Measurements from ENCODE around the gene PIEZO2.

PIEZO2 gene

GRCh38 chr18:11064106-11064505 lies 85.3 kb downstream of the PIEZO2 start:
- DNase-seq, result no peak

GRCh38 chr18:11055721-11056120 lies 93.6 kb downstream of the PIEZO2 start:
- no peak for DNase-seq

- no peak for DNase-seq
Measured at GRCh38 chr18:11054497-11054896, 94.9 kb downstream of the PIEZO2 start.

- no peak for DNase-seq
Measured at GRCh38 chr18:11053293-11053692, 96.1 kb downstream of the PIEZO2 start.

GRCh38 chr18:11052800-11053199 lies 96.6 kb downstream of the PIEZO2 start:
- no peak for DNase-seq

GRCh38 chr18:11051462-11051861 lies 97.9 kb downstream of the PIEZO2 start:
- DNase-seq, result no peak

- DNase-seq, result no peak
Measured at GRCh38 chr18:11050966-11051365, 98.4 kb downstream of the PIEZO2 start.

- no peak for DNase-seq
Measured at GRCh38 chr18:11047817-11048216, 101.6 kb downstream of the PIEZO2 start.

GRCh38 chr18:11047156-11047555 lies 102.2 kb downstream of the PIEZO2 start:
- no peak for DNase-seq

- DNase-seq, result peak; percentile 32
Measured at GRCh38 chr18:11046140-11046539, 103.2 kb downstream of the PIEZO2 start.

GRCh38 chr18:11043694-11044093 lies 105.7 kb downstream of the PIEZO2 start:
- DNase-seq, result no peak

GRCh38 chr18:11042247-11042646 lies 107.1 kb downstream of the PIEZO2 start:
- DNase-seq, result no peak

GRCh38 chr18:11040823-11041656 lies 108.3 kb downstream of the PIEZO2 start:
- DNase-seq, result no peak

- DNase-seq, result no peak
Measured at GRCh38 chr18:11040359-11040758, 109.0 kb downstream of the PIEZO2 start.

GRCh38 chr18:11037533-11038240 lies 111.7 kb downstream of the PIEZO2 start:
- no peak for DNase-seq

GRCh38 chr18:11035814-11036495 lies 113.4 kb downstream of the PIEZO2 start:
- no peak for DNase-seq

GRCh38 chr18:11035376-11035775 lies 114.0 kb downstream of the PIEZO2 start:
- DNase-seq, result no peak

GRCh38 chr18:11034884-11035283 lies 114.5 kb downstream of the PIEZO2 start:
- DNase-seq, result peak; percentile 36

GRCh38 chr18:11033503-11033902 lies 115.9 kb downstream of the PIEZO2 start:
- DNase-seq, result no peak

GRCh38 chr18:11031966-11032365 lies 117.4 kb downstream of the PIEZO2 start:
- DNase-seq, result no peak

GRCh38 chr18:11029021-11029420 lies 120.3 kb downstream of the PIEZO2 start:
- DNase-seq, result no peak

- no peak for DNase-seq
Measured at GRCh38 chr18:11027862-11028261, 121.5 kb downstream of the PIEZO2 start.

- no peak for DNase-seq
Measured at GRCh38 chr18:11025671-11026070, 123.7 kb downstream of the PIEZO2 start.

Measured in right hindlimb (tissue), 1 donor.